Measurements from ENCODE around the gene LGI1. TPM values are rescaled to one million over a fixed set of nuclear protein-coding genes. Genes with fewer than 3 reads are reported as not detected.

LGI1 gene
- total and polyA plus RNA-seq, 10 donors: 0.16 TPM; not detected in 9

DNA sequence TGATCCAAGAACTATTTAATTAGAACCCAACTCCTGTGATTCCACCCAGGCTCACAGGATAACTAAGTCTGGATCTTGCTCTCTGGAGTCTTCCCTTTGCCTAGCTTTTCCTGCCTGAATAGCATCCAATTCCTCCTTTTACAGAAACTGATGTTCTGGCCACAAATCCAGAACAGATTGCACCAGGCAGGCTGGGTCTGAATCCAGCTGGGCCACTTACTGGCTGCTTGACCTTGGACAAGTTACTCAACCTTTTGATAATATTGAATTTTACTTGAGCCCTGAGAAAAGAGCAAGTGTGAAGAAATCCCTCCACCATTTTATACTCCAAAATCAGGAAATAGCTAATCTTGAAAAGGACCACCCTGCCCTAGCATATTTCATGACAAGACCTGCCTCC lies 80.5 kb downstream of the LGI1 start:
- DNase-seq: no peak
- Histone ChIP-seq H3K36me3 (no peaks in the 10 kb centered on the region), H3K4me3 (no peak overlapping the region), H3K27ac (no peak overlapping the region), H3K9me3 (peaks cover 0 to 13% (median 11%) of the 10 kb centered on the region in 8 donors), H3K4me1 (no peaks in the 10 kb centered on the region), H3K27me3 (replicated peaks in 1 of 7) (no peaks in the 10 kb centered on the region)
- intact Hi-C loops (cut with DNase I; ENCODE audit: low total_unique reads): no loop called here
- no peak for TF ChIP-seq POLR2A (IDR thresholded peaks at IDR 0.05)
- TF ChIP-seq POLR2AphosphoS5 (IDR thresholded peaks at IDR 0.05): no peak
- TF ChIP-seq, protein P1, sequence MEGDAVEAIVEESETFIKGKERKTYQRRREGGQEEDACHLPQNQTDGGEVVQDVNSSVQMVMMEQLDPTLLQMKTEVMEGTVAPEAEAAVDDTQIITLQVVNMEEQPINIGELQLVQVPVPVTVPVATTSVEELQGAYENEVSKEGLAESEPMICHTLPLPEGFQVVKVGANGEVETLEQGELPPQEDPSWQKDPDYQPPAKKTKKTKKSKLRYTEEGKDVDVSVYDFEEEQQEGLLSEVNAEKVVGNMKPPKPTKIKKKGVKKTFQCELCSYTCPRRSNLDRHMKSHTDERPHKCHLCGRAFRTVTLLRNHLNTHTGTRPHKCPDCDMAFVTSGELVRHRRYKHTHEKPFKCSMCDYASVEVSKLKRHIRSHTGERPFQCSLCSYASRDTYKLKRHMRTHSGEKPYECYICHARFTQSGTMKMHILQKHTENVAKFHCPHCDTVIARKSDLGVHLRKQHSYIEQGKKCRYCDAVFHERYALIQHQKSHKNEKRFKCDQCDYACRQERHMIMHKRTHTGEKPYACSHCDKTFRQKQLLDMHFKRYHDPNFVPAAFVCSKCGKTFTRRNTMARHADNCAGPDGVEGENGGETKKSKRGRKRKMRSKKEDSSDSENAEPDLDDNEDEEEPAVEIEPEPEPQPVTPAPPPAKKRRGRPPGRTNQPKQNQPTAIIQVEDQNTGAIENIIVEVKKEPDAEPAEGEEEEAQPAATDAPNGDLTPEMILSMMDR (IDR thresholded peaks at IDR 0.05 in 8 of 11, conservative IDR thresholded peaks at IDR 0.05 in 3 of 11): no peak

DNA sequence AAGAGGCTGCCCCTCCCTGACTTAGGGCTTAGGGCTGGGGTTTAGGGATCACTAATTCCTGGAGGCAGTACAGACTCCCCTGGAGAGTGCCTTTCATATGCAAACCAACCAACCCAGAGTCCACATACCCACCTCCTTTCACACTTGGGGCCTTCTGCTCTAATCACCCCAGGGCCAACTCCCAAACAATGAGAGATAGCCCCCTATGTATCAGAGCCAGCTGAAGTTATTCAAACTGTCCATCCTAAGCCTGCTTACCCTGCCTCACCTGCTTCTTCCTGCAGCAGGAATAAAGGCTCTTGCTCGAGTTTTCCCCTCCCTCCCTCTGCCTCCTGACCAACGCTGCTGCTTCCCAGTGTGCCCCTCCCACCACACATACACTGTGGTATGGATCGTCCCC lies 84.2 kb downstream of the LGI1 start:
- no peak for TF ChIP-seq POLR2A (IDR thresholded peaks at IDR 0.05)
- TF ChIP-seq POLR2AphosphoS5 (IDR thresholded peaks at IDR 0.05): no peak
- TF ChIP-seq, protein P1 (IDR thresholded peaks at IDR 0.05 in 8 of 11, conservative IDR thresholded peaks at IDR 0.05 in 3 of 11): no peak
- WGBS, 5 donors: 62 to 78% (median 69%) methylated on average over 3 of the region's 3 CpGs
- intact Hi-C loops (cut with DNase I; ENCODE audit: low total_unique reads): no loop called here
- Histone ChIP-seq H3K4me1 (no peaks in the 10 kb centered on the region), H3K9me3 (no peaks in the 10 kb centered on the region), H3K36me3 (no peaks in the 10 kb centered on the region), H3K27me3 (replicated peaks in 1 of 7) (no peaks in the 10 kb centered on the region), H3K27ac (no peak overlapping the region), H3K4me3 (no peak overlapping the region)
- no peak for DNase-seq

DNA sequence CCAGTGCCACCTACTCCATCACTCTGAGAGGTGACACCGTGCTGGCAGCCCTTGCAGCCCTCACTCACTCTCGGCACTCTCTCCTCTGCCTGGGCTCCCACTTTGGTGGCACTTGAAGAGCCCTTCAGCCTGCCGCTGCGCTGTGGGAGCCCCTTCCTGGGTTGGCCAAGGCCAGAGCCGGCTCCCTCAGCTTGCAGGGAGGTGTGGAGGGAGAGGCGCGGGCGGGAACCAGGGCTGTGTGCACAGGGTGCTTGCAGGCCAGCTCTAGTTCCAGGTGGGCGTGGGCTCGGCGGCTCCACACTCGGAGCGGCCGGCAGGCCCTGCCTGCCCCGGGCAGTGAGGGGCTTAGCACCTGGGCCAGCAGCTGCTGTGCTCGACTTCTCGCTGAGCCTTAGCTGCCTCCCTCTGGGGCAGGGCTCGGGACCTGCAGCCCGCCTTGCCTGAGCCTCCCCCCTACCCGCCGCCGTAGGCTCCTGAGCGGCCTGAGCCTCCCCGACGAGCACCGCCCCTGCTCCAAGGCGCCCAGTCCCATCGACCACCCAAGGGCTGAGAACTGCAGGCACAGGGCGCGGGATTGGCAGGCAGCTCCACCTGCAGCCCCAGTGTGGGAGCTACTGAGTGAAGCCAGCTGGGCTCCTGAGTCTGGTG lies 87.4 kb downstream of the LGI1 start:
- H3K27me3 ChIP-seq (replicated peaks in 1 of 7): no peaks in the 10 kb centered on the region
- no peaks in the 10 kb centered on the region for H3K4me1 ChIP-seq
- intact Hi-C loops (cut with DNase I; ENCODE audit: low total_unique reads): no loop called here
- TF ChIP-seq POLR2A (IDR thresholded peaks at IDR 0.05) (no peak), POLR2AphosphoS5 (IDR thresholded peaks at IDR 0.05) (no peak)
- TF ChIP-seq, protein P1 (IDR thresholded peaks at IDR 0.05 in 8 of 11, conservative IDR thresholded peaks at IDR 0.05 in 3 of 11): no peak
- DNase-seq: no peak
- no peaks in the 10 kb centered on the region for H3K9me3 ChIP-seq
- 77 to 96% (median 94%) methylated on average over 3 to 30 of the region's 30 CpGs for WGBS, 5 donors
- no peaks in the 10 kb centered on the region for H3K36me3 ChIP-seq
- H3K27ac ChIP-seq: no peak overlapping the region
- H3K4me3 ChIP-seq: no peak overlapping the region

Other genes with a start within 250 kb of the LGI1 start
- under 1 TPM in 1 of 7 donors, not detected in 6; 0.13 TPM for gene FFAR4, start 191.3 kb upstream of the LGI1 start, total RNA-seq
- gene FFAR4, start 191.3 kb upstream of the LGI1 start, polyA plus RNA-seq: under 1 TPM; 0.02 to 0.06 (median 0.02) TPM
- gene RBP4, start 156.7 kb upstream of the LGI1 start, total RNA-seq: 1 to 10 TPM in 1 of 7 donors, not detected in 6; 1.3 TPM
- under 1 TPM; 0.20 to 0.29 (median 0.23) TPM for gene RBP4, start 156.7 kb upstream of the LGI1 start, polyA plus RNA-seq
- not detected for gene PDE6C, start 145.4 kb upstream of the LGI1 start, total RNA-seq
- gene PDE6C, start 145.4 kb upstream of the LGI1 start, polyA plus RNA-seq: not detected
- 10 to 100 TPM; 13.0 to 99.5 (median 20.4) TPM for gene FRA10AC1, start 55.3 kb upstream of the LGI1 start, total RNA-seq
- 10 to 100 TPM in 2 of 3 donors, 1 to 10 TPM in 1; 9.9 to 11.2 (median 10.5) TPM for gene FRA10AC1, start 55.3 kb upstream of the LGI1 start, polyA plus RNA-seq
- gene SLC35G1, start 136.0 kb downstream of the LGI1 start, total RNA-seq: 1 to 10 TPM; 2.9 to 7.9 (median 5.2) TPM
- 1 to 10 TPM; 1.2 to 2.3 (median 1.8) TPM for gene SLC35G1, start 136.0 kb downstream of the LGI1 start, polyA plus RNA-seq
- 10 to 100 TPM in 6 of 7 donors, 1 to 10 TPM in 1; 7.1 to 25.2 (median 14.4) TPM for gene PLCE1, start 236.0 kb downstream of the LGI1 start, total RNA-seq
- 1 to 10 TPM in 1 of 3 donors, under 1 TPM in 2; 0.55 to 1.5 (median 0.93) TPM for gene PLCE1, start 236.0 kb downstream of the LGI1 start, polyA plus RNA-seq